SK-N-SH (cell line): ENCODE data around the gene PYGM. TPM values are rescaled to one million over a fixed set of nuclear protein-coding genes. Genes with fewer than 3 reads are reported as not detected.

Experiments
- CTCF ChIA-PET: fragments of 300-600, 350-600 bp; formaldehyde crosslinking; extraction: SDS; loops from one replicate; lab custom pipeline; 2021; lab: Yijun Ruan, JAX
- POLR2A ChIA-PET: fragments of 350-600 bp; sonication (Branson Sonifier 250); formaldehyde crosslinking; extraction: SDS; loops from one replicate; lab custom pipeline; 2020; ENCODE audit warnings: antibody characterized with exemption, inconsistent platforms; lab: Yijun Ruan, JAX
- DNase-seq: peaks from one replicate; pipeline ENCODE4 v3.0.0; 2012
- H2AFZ ChIP-seq: fragments of 200-600 bp; sonication (generic); 2 replicates; pipeline ENCODE4 v1.8.1; 2016; ENCODE audit warnings: antibody characterized with exemption, mild to moderate bottlenecking, low read depth
- H3F3A ChIP-seq: fragments of 200-600 bp; sonication (generic); replicated peaks from 2 replicates; pipeline ENCODE3; 2016; ENCODE audit warnings: antibody characterized with exemption, mild to moderate bottlenecking; ENCODE audit not compliant: insufficient read depth
- H3K27ac ChIP-seq, 2 experiments: fragments of 200-500 bp in 1 of 2; fragments of 200-600 bp in 1 of 2; sonication (Bioruptor generic) in 1 of 2; sonication (generic), shearing (Covaris generic) in 1 of 2; 2 replicates each; pipeline versions ENCODE4 v1.5.1 to v1.6.1; 2014 to 2016; ENCODE audit warnings: low read depth in 2 of 2, inconsistent platforms in 1 of 2, low read length in 1 of 2, mild to moderate bottlenecking in 1 of 2, mixed read lengths in 1 of 2
- H3K27me3 ChIP-seq: fragments of 200-600 bp; sonication (generic), shearing (Covaris generic); 2 replicates; pipeline ENCODE4 v1.6.1; 2016; ENCODE audit warnings: mixed run types; ENCODE audit not compliant: insufficient read depth
- H3K36me3 ChIP-seq, 2 experiments: fragments of 200-500 bp in 1 of 2; fragments of 200-600 bp in 1 of 2; sonication (Bioruptor generic) in 1 of 2; sonication (generic) in 1 of 2; replicated peaks in 1 of 2; 2 replicates each; pipeline versions ENCODE3 to v1.5.1; 2014 to 2016; ENCODE audit warnings: low read length in 1 of 2, mild to moderate bottlenecking in 1 of 2; ENCODE audit not compliant: insufficient read depth in 2 of 2, control insufficient read depth in 1 of 2
- H3K4me1 ChIP-seq, 2 experiments: fragments of 200-500 bp in 1 of 2; fragments of 200-600 bp in 1 of 2; sonication (Bioruptor generic) in 1 of 2; sonication (generic), shearing (Covaris generic) in 1 of 2; 2 replicates each; pipeline versions ENCODE4 v1.5.1 to v1.6.1; 2014 to 2016; ENCODE audit warnings: low read depth in 1 of 2, low read length in 1 of 2, mixed run types in 1 of 2; ENCODE audit not compliant: insufficient read depth in 2 of 2, control insufficient read depth in 1 of 2
- H3K4me2 ChIP-seq: fragments of 200-600 bp; sonication (generic), shearing (Covaris generic); 2 replicates; pipeline ENCODE4 v1.6.1; 2017; ENCODE audit warnings: mixed run types
- H3K4me3 ChIP-seq, 2 experiments: fragments of 200-500 bp in 1 of 2; fragments of 200-600 bp in 1 of 2; sonication (Bioruptor generic) in 1 of 2; sonication (generic), shearing (Covaris generic) in 1 of 2; 2 replicates each; pipeline versions ENCODE4 v1.5.1 to v1.8.1; 2014 to 2016; ENCODE audit warnings: low read depth in 2 of 2, inconsistent platforms in 1 of 2, low read length in 1 of 2, mild to moderate bottlenecking in 1 of 2, mixed read lengths in 1 of 2, moderate library complexity in 1 of 2
- H3K79me2 ChIP-seq: fragments of 200-600 bp; sonication (generic); 2 replicates; pipeline ENCODE4 v1.8.1; 2017; ENCODE audit warnings: mild to moderate bottlenecking; ENCODE audit not compliant: insufficient read depth
- H3K9ac ChIP-seq: fragments of 200-600 bp; sonication (generic); 2 replicates; pipeline ENCODE4 v1.6.1; 2017; ENCODE audit warnings: mixed run types
- H3K9me2 ChIP-seq: fragments of 200-600 bp; sonication (generic); 2 replicates; pipeline ENCODE4 v1.6.1; 2017; ENCODE audit warnings: mixed run types
- H3K9me3 ChIP-seq: fragments of 200-600 bp; sonication (generic); 2 replicates; pipeline ENCODE4 v1.6.1; 2017; ENCODE audit warnings: mixed run types, mild to moderate bottlenecking, moderate library complexity
- H4K20me1 ChIP-seq: fragments of 200-600 bp; sonication (generic); 2 replicates; pipeline ENCODE4 v1.6.1; 2017; ENCODE audit warnings: mild to moderate bottlenecking, mixed run types; ENCODE audit not compliant: insufficient read depth
- ELF1 ChIP-seq: IDR thresholded peaks from 2 replicates; pipeline ENCODE4 v1.4.0; 2012
- EZH2phosphoT487 ChIP-seq: fragments of 200-600 bp; sonication (generic); IDR thresholded peaks from 2 replicates; pipeline ENCODE4 v1.6.1; 2017; ENCODE audit warnings: low read depth, mixed run types, mild to moderate bottlenecking, antibody characterized with exemption, moderate library complexity, borderline replicate concordance
- FOXM1 ChIP-seq: IDR thresholded peaks from 2 replicates; pipeline ENCODE4 v1.4.0; 2012; ENCODE audit warnings: low read depth, mild to moderate bottlenecking
- SMC3 ChIP-seq: IDR thresholded peaks from 2 replicates; pipeline ENCODE4 v1.6.1; 2012; ENCODE audit warnings: low read depth, low read length, improper control_type of control experiment
- USF1 ChIP-seq: IDR thresholded peaks from 2 replicates; pipeline ENCODE4 v1.4.0; 2012; ENCODE audit warnings: low read depth, borderline replicate concordance
- WGBS: methylation state at CpG from one replicate; pipeline ENCODE4 v1.1.6; 2017; ENCODE audit warnings: low lambda C conversion rate; 5-methylcytosine and 5-hydroxymethylcytosine counted together
- polyA plus RNA-seq, 3 experiments: library from polyadenylated mRNA; depleted of rRNA; stranded (reverse); fragments of >200 nt; gene quantifications; 2 replicates each; pipeline ENCODE4 v1.2.3, GENCODE V29; 2012
- TF ChIP-seq, protein P1 (sequence below): fragments of 150-350 bp; IDR thresholded peaks from 2 replicates; pipeline ENCODE4 v1.6.1; 2017; ENCODE audit warnings: antibody characterized with exemption, low read length, low read depth, borderline replicate concordance
- TF ChIP-seq, protein P2 (sequence below): IDR thresholded peaks from 2 replicates; pipeline ENCODE4 v1.4.0; 2012; ENCODE audit warnings: low read depth, borderline replicate concordance
- TF ChIP-seq, protein P3 (sequence below): fragments of 200-600 bp; sonication (generic); IDR thresholded peaks from 2 replicates; pipeline ENCODE4 v1.6.1; 2017; ENCODE audit warnings: antibody characterized with exemption, mild to moderate bottlenecking, moderate library complexity

Gene PYGM
- polyA plus RNA-seq, 1 of the 3 experiments (the other 2 are of a cell fraction): 0.08 TPM

DNA sequence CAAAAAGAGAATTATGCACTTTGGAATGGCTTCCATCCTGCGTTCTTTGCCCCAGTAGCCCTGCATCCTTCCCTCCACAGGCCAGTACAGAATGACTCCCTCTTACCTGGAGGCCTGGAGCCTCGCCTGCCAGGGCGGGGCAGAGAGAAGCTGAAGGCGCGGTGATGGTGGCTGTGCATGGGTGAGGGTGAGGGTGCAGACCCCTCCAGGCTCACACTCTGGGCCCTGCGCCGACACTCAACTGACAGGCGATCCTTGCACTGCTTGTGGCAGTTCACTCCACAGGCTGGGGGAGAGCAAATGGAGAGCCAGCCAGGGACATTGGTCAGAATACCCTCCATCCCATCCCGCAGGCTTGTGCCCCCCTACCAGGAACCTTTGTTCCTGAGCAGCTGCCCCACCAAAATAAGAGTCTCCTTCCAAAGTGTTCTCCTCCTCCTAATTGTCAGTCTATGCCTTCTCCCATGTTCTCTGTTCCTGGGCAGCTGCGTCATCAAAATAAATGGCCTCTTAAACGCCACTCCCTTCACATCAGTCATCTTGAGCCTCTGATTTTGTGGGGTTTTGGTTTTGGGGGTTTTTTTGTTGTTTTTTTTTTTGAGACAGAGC, 30.9 kb downstream of the PYGM start (continued):
- no peak for TF ChIP-seq USF1
- TF ChIP-seq, protein P1, sequence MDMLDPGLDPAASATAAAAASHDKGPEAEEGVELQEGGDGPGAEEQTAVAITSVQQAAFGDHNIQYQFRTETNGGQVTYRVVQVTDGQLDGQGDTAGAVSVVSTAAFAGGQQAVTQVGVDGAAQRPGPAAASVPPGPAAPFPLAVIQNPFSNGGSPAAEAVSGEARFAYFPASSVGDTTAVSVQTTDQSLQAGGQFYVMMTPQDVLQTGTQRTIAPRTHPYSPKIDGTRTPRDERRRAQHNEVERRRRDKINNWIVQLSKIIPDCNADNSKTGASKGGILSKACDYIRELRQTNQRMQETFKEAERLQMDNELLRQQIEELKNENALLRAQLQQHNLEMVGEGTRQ: no peak
- TF ChIP-seq, protein P2, sequence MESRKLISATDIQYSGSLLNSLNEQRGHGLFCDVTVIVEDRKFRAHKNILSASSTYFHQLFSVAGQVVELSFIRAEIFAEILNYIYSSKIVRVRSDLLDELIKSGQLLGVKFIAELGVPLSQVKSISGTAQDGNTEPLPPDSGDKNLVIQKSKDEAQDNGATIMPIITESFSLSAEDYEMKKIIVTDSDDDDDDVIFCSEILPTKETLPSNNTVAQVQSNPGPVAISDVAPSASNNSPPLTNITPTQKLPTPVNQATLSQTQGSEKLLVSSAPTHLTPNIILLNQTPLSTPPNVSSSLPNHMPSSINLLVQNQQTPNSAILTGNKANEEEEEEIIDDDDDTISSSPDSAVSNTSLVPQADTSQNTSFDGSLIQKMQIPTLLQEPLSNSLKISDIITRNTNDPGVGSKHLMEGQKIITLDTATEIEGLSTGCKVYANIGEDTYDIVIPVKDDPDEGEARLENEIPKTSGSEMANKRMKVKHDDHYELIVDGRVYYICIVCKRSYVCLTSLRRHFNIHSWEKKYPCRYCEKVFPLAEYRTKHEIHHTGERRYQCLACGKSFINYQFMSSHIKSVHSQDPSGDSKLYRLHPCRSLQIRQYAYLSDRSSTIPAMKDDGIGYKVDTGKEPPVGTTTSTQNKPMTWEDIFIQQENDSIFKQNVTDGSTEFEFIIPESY: no peak
- TF ChIP-seq, protein P3, sequence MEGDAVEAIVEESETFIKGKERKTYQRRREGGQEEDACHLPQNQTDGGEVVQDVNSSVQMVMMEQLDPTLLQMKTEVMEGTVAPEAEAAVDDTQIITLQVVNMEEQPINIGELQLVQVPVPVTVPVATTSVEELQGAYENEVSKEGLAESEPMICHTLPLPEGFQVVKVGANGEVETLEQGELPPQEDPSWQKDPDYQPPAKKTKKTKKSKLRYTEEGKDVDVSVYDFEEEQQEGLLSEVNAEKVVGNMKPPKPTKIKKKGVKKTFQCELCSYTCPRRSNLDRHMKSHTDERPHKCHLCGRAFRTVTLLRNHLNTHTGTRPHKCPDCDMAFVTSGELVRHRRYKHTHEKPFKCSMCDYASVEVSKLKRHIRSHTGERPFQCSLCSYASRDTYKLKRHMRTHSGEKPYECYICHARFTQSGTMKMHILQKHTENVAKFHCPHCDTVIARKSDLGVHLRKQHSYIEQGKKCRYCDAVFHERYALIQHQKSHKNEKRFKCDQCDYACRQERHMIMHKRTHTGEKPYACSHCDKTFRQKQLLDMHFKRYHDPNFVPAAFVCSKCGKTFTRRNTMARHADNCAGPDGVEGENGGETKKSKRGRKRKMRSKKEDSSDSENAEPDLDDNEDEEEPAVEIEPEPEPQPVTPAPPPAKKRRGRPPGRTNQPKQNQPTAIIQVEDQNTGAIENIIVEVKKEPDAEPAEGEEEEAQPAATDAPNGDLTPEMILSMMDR: no peak

DNA sequence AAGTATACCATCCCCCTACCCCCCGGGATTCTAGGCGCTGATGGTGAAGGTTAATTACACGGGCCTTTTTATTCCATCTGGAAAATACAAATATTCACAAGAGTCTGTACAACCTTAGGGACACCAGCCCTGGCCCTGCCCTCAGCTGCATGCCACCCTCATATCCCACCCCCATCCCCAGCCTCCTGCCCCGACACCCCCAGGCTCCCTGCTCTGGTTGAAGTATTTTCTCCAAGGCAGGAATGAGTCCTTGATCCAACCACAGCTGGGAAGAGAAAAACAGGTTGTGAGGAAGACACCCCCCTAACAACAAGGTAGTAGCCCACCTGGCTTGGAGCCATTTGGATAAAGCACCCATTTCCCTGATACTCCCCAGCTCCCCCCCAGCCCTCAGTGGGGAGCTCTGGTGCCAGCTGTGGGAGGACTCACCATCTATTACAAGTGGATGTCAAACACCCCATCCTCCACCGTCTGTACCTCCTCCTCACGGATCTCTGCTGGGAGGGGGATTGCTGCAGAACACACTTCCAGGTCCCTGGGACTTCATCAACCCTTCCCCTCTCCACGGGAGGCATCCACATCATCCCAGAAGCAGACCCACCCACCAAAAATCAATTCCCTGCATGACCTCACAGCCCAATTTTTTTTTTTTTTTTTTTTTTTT, 32.8 kb downstream of the PYGM start:
- Histone ChIP-seq H3K27ac (no peak overlapping the region), H3F3A (no peaks in the 10 kb centered on the region), H4K20me1 (no peaks in the 10 kb centered on the region), H2AFZ (no peak overlapping the region), H3K4me1 (peaks cover 0 to 20% of the 10 kb centered on the region in 2 experiments; a peak in 1 of 4 replicates), H3K9ac (no peak overlapping the region), H3K9me2 (no peaks in the 10 kb centered on the region), H3K36me3 (no peaks in the 10 kb centered on the region), H3K4me3 (no peak overlapping the region), H3K9me3 (no peaks in the 10 kb centered on the region), H3K27me3 (no peaks in the 10 kb centered on the region; the same call in 1 of the 2 replicates), H3K79me2 (no peaks in the 10 kb centered on the region), H3K4me2 (no peak overlapping the region)
- POLR2A ChIA-PET: no interaction called here
- no peak for TF ChIP-seq ELF1
- no peak for TF ChIP-seq SMC3
- TF ChIP-seq FOXM1: no peak
- no peak for TF ChIP-seq EZH2phosphoT487
- WGBS: 63% methylated on average over 7 of the region's 7 CpGs
- CTCF ChIA-PET: interaction anchor here (1.2 to 2.0 kb wide), 2 partner anchors 16 to 38 kb away, joined by 9 to 13 read pairs; partner anchors contain the start of gene RASGRP2
- no peak for DNase-seq
